ENCODE measurements around the gene NPB.
A peak's percentile ranks its signal among the peaks of the same experiment; 100 is the strongest.
"Not testable (repeated sequence)": the region's sequence is repeated elsewhere in the genome, so short reads cannot be mapped to it uniquely, and the experiment has no call there.

NPB gene

GRCh38 chr17:81914103-81914850 is 12.2 kb downstream of the NPB start:
- H3K9me3 ChIP-seq: no peaks in the 10 kb centered on the region
- peaks cover 56% of the 10 kb centered on the region for H3K36me3 ChIP-seq
- no peak overlapping the region for H3K4me3 ChIP-seq (ENCODE audit: low read depth in 1 of 2, low read length in 1 of 2)
- H3K27me3 ChIP-seq: peaks cover 4% of the 10 kb centered on the region
- peaks cover 54% of the 10 kb centered on the region in 2 experiments for H3K4me1 ChIP-seq (ENCODE audit: control insufficient read depth in 1 of 2, insufficient read depth in 1 of 2, low read depth in 1 of 2, low read length in 1 of 2)
- no peak overlapping the region for H3K27ac ChIP-seq
- no peak for TF ChIP-seq CTCF (IDR thresholded peaks at IDR 0.05)

DNA sequence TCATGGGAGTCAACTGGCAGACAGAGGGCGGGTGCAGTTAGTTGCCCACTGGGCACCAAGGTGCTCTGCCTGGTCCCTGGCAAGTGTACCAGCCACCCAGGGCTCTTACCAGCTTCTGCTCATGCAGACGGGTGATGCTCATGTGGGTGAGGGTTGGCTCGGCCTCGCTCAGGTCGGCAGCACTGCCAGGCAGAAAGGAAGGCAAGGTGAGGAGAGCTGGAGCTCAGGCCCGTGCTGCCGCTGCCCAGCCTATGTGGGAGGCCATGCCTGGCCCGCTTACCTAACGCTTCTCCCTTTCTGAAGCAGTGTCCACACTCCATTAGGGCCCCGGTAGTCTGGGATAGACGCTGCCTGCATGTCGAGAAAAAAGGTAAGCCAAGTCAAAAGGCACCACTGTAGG is 13.3 kb downstream of the NPB start:
- peaks cover 54 to 59% of the 10 kb centered on the region in 2 experiments for H3K4me1 ChIP-seq (ENCODE audit: control insufficient read depth in 1 of 2, insufficient read depth in 1 of 2, low read depth in 1 of 2, low read length in 1 of 2)
- peaks cover 59% of the 10 kb centered on the region for H3K36me3 ChIP-seq
- no peaks in the 10 kb centered on the region for H3K9me3 ChIP-seq
- no peak overlapping the region for H3K4me3 ChIP-seq (ENCODE audit: low read depth in 1 of 2, low read length in 1 of 2)
- H3K27me3 ChIP-seq: peaks cover 1% of the 10 kb centered on the region
- no peak for TF ChIP-seq CTCF (IDR thresholded peaks at IDR 0.05)
- H3K27ac ChIP-seq: no peak overlapping the region

DNA sequence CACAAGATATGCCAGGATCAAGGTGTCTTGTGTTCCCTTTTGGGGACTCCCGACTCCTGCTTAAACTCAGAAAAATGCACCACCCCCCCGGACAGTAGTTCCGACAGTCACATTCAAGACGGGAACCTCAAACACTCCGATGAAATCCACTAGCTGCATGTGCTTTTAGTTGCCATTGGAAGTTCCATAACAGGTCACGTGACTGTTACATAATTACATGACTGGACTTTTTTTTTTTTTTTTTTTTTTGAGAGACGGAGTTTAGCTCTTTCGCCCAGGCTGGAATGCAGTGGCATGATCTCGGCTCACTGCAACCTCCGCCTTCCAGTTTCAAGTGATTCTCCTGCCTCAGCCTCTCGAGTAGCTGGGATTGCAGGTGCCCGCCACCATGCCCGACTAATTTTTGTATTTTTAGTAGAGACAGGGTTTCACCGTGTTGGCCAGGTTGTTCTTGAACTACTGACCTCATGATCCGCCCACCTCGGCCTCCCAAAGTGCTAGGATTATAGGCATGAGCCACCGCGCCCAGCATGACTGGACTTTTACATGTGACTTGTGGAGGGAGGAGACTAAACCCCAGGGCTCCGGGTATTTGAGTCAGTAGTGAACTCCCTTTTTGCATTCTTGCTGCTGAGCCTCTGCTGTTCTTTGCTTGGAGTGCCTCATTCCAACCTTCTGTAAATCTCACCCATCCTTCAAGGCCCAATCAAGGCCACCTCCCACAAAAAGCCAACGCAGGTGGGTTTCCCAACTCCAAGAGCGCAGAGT is 14.4 kb downstream of the NPB start:
- H3K9me3 ChIP-seq: no peaks in the 10 kb centered on the region
- TF ChIP-seq CTCF (IDR thresholded peaks at IDR 0.05): no peak
- peak overlapping the region; percentile 95 for H3K27ac ChIP-seq
- H3K27me3 ChIP-seq: no peaks in the 10 kb centered on the region
- H3K4me1 ChIP-seq (ENCODE audit: control insufficient read depth in 1 of 2, insufficient read depth in 1 of 2, low read depth in 1 of 2, low read length in 1 of 2): peaks cover 58 to 63% of the 10 kb centered on the region in 2 experiments
- H3K4me3 ChIP-seq (ENCODE audit: low read depth in 1 of 2, low read length in 1 of 2): peak overlapping the region; percentile 71 to 89
- peaks cover 59% of the 10 kb centered on the region for H3K36me3 ChIP-seq

DNA sequence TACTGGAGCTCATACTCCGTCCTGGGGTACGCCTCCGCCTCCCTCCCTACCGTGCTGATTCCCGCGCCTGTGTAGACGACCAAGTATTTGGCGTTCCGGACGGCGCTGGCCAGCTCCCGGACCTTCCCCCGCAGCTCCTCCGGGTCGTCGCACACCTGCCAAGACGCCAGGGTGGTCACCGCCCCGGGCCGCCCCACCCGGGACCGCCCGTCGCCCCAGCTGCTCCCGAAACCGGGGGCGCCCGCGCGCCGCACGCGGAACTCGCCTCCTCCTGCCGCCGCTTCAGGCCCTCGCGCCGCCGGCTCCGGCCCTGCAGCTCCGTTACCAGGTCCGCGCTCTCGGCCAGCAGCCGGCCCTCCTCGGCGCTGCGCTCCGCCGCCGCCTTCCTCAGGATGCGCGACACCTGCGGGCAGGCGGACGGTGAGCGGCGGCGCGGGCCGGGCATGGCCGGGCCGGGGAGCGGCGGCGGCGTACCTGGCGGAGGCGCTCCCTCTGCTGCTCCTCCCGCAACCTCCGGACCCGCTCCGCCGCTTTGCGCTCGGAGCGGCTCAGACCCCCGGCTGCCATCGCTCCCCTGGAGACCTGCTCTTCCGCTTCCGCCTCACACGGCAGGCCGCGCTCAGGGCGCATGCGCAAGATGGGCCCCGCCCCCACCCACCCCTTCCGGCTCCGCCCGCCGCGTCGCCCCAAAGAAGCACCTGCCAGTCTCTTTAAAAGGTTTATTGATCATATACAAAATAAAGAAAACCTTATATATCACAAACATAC is 15.7 kb downstream of the NPB start, which contains the start of gene SIRT7:
Gene SIRT7, minus strand, starts transcription at position 612 of the 768 bp plus-strand sequence. Its CDS starts 45 bp downstream, at position 567.
- Histone ChIP-seq H3K27me3 (no peaks in the 10 kb centered on the region), H3K36me3 (peaks cover 48% of the 10 kb centered on the region), H3K27ac (peak within 1 kb of the TSS; percentile 95), H3K4me1 (ENCODE audit: control insufficient read depth in 1 of 2, insufficient read depth in 1 of 2, low read depth in 1 of 2, low read length in 1 of 2) (peaks cover 69% of the 10 kb centered on the region in 2 experiments), H3K9me3 (no peaks in the 10 kb centered on the region), H3K4me3 (ENCODE audit: low read depth in 1 of 2, low read length in 1 of 2) (peak within 1 kb of the TSS; percentile 71 to 89)
- TF ChIP-seq CTCF (IDR thresholded peaks at IDR 0.05): peak; percentile 10

- H3K27me3 ChIP-seq, H3K9me3 ChIP-seq: not testable (repeated sequence)
- Histone ChIP-seq H3K36me3 (peaks cover 42% of the 10 kb centered on the region), H3K27ac (peak overlapping the region; percentile 95), H3K4me1 (ENCODE audit: control insufficient read depth in 1 of 2, insufficient read depth in 1 of 2, low read depth in 1 of 2, low read length in 1 of 2) (peaks cover 73 to 74% of the 10 kb centered on the region in 2 experiments), H3K4me3 (ENCODE audit: low read depth in 1 of 2, low read length in 1 of 2) (peak overlapping the region; percentile 71 to 89)
Observed at GRCh38 chr17:81918333-81918669, 16.3 kb downstream of the NPB start.

All from neutrophil (primary cell).